ENCODE data around the gene ULK2. TPM values are rescaled to one million over a fixed set of nuclear protein-coding genes. Genes with fewer than 3 reads are reported as not detected.
"Not testable (repeated sequence)": the region's sequence is repeated elsewhere in the genome, so short reads cannot be mapped to it uniquely, and the experiment has no call there.

ULK2 gene
- total RNA-seq: 12.3 and 13.1 TPM in 2 replicates

- intact Hi-C loops (cut with micrococcal nuclease): no loop called here
- H3K4me1 Mint-ChIP-seq (ENCODE audit: low read depth): peaks cover 15% of the 10 kb centered on the region
- peak within 1 kb of the TSS; percentile 46 for H3K27ac Mint-ChIP-seq
- peaks cover 10% of the 10 kb centered on the region for H3K36me3 Mint-ChIP-seq (ENCODE audit: low read depth)
- H3K4me3 Mint-ChIP-seq (ENCODE audit: low read depth): peak within 1 kb of the TSS; percentile 83
- no peaks in the 10 kb centered on the region for H3K27me3 Mint-ChIP-seq (ENCODE audit: low read depth)
- DNase-seq (ENCODE audit: low spot score): peak; percentile 34
- H3K9me3 Mint-ChIP-seq: no peaks in the 10 kb centered on the region
Observed at GRCh38 chr17:19867329-19868078, at the start of gene ULK2. Gene ULK2, minus strand, starts transcription at chr17:19867936. Its CDS starts 519 bp downstream, at chr17:19867417.

- DNase-seq (ENCODE audit: low spot score): no peak
- Mint-ChIP-seq H3K4me1 (ENCODE audit: low read depth) (peaks cover 7% of the 10 kb centered on the region), H3K4me3 (ENCODE audit: low read depth) (no peak overlapping the region), H3K27me3 (ENCODE audit: low read depth) (no peaks in the 10 kb centered on the region), H3K9me3 (no peaks in the 10 kb centered on the region), H3K36me3 (ENCODE audit: low read depth) (peaks cover 69% of the 10 kb centered on the region), H3K27ac (peak overlapping the region; percentile 20)
- intact Hi-C loops (cut with micrococcal nuclease): no loop called here
Observed at GRCh38 chr17:19915245-19915978, 47.7 kb upstream of the ULK2 start.

- Mint-ChIP-seq H3K27me3 (ENCODE audit: low read depth) (no peaks in the 10 kb centered on the region), H3K36me3 (ENCODE audit: low read depth) (peaks cover 75% of the 10 kb centered on the region), H3K27ac (no peak overlapping the region), H3K9me3 (no peaks in the 10 kb centered on the region), H3K4me3 (ENCODE audit: low read depth) (no peak overlapping the region), H3K4me1 (ENCODE audit: low read depth) (peaks cover 5% of the 10 kb centered on the region)
- DNase-seq (ENCODE audit: low spot score): no peak
- intact Hi-C loops (cut with micrococcal nuclease): no loop called here
Observed at GRCh38 chr17:19911033-19911432, 43.3 kb upstream of the ULK2 start.

- Mint-ChIP-seq H3K4me3 (ENCODE audit: low read depth) (no peak overlapping the region), H3K4me1 (ENCODE audit: low read depth) (no peaks in the 10 kb centered on the region), H3K27me3 (ENCODE audit: low read depth) (no peaks in the 10 kb centered on the region), H3K27ac (no peak overlapping the region), H3K9me3 (no peaks in the 10 kb centered on the region), H3K36me3 (ENCODE audit: low read depth) (peaks cover 71% of the 10 kb centered on the region)
- no peak for DNase-seq (ENCODE audit: low spot score)
- intact Hi-C loops (cut with micrococcal nuclease): no loop called here
Observed at GRCh38 chr17:19909139-19909538, 41.4 kb upstream of the ULK2 start.

- Mint-ChIP-seq H3K4me1 (ENCODE audit: low read depth) (no peaks in the 10 kb centered on the region), H3K27ac (no peak overlapping the region), H3K36me3 (ENCODE audit: low read depth) (peaks cover 70% of the 10 kb centered on the region), H3K27me3 (ENCODE audit: low read depth) (no peaks in the 10 kb centered on the region), H3K9me3 (no peaks in the 10 kb centered on the region), H3K4me3 (ENCODE audit: low read depth) (no peak overlapping the region)
- intact Hi-C loops (cut with micrococcal nuclease): no loop called here
- DNase-seq (ENCODE audit: low spot score): no peak
Observed at GRCh38 chr17:19905502-19905901, 37.8 kb upstream of the ULK2 start.

GRCh38 chr17:19904924-19905323 lies 37.2 kb upstream of the ULK2 start:
- Mint-ChIP-seq H3K4me3 (ENCODE audit: low read depth) (no peak overlapping the region), H3K27me3 (ENCODE audit: low read depth) (no peaks in the 10 kb centered on the region), H3K27ac (no peak overlapping the region), H3K9me3 (no peaks in the 10 kb centered on the region), H3K4me1 (ENCODE audit: low read depth) (no peaks in the 10 kb centered on the region), H3K36me3 (ENCODE audit: low read depth) (peaks cover 70% of the 10 kb centered on the region)
- intact Hi-C loops (cut with micrococcal nuclease): no loop called here
- no peak for DNase-seq (ENCODE audit: low spot score)

GRCh38 chr17:19904412-19904811 lies 36.7 kb upstream of the ULK2 start:
- no peaks in the 10 kb centered on the region for H3K4me1 Mint-ChIP-seq (ENCODE audit: low read depth)
- H3K27ac Mint-ChIP-seq: no peak overlapping the region
- H3K9me3 Mint-ChIP-seq: no peaks in the 10 kb centered on the region
- H3K4me3 Mint-ChIP-seq (ENCODE audit: low read depth): no peak overlapping the region
- peaks cover 67% of the 10 kb centered on the region for H3K36me3 Mint-ChIP-seq (ENCODE audit: low read depth)
- intact Hi-C loops (cut with micrococcal nuclease): no loop called here
- no peaks in the 10 kb centered on the region for H3K27me3 Mint-ChIP-seq (ENCODE audit: low read depth)
- DNase-seq (ENCODE audit: low spot score): no peak

- H3K4me1 Mint-ChIP-seq (ENCODE audit: low read depth): no peaks in the 10 kb centered on the region
- DNase-seq (ENCODE audit: low spot score): no peak
- H3K4me3 Mint-ChIP-seq (ENCODE audit: low read depth): no peak overlapping the region
- H3K36me3 Mint-ChIP-seq (ENCODE audit: low read depth): peaks cover 33% of the 10 kb centered on the region
- no peaks in the 10 kb centered on the region for H3K9me3 Mint-ChIP-seq
- intact Hi-C loops (cut with micrococcal nuclease): no loop called here
- H3K27ac Mint-ChIP-seq: peak overlapping the region; percentile 33
- no peaks in the 10 kb centered on the region for H3K27me3 Mint-ChIP-seq (ENCODE audit: low read depth)
Observed at GRCh38 chr17:19900809-19901208, 33.1 kb upstream of the ULK2 start.

- intact Hi-C loops (cut with micrococcal nuclease): no loop called here
- Mint-ChIP-seq H3K27ac (no peak overlapping the region), H3K4me3 (ENCODE audit: low read depth) (no peak overlapping the region), H3K4me1 (ENCODE audit: low read depth) (no peaks in the 10 kb centered on the region), H3K9me3 (no peaks in the 10 kb centered on the region), H3K27me3 (ENCODE audit: low read depth) (no peaks in the 10 kb centered on the region), H3K36me3 (ENCODE audit: low read depth) (peaks cover 12% of the 10 kb centered on the region)
- no peak for DNase-seq (ENCODE audit: low spot score)
Observed at GRCh38 chr17:19897903-19898302, 30.2 kb upstream of the ULK2 start.

GRCh38 chr17:19897090-19897837 lies 29.5 kb upstream of the ULK2 start:
- Mint-ChIP-seq H3K9me3 (no peaks in the 10 kb centered on the region), H3K4me3 (ENCODE audit: low read depth) (no peak overlapping the region), H3K36me3 (ENCODE audit: low read depth) (peaks cover 12% of the 10 kb centered on the region), H3K27me3 (ENCODE audit: low read depth) (no peaks in the 10 kb centered on the region), H3K4me1 (ENCODE audit: low read depth) (no peaks in the 10 kb centered on the region), H3K27ac (no peak overlapping the region)
- intact Hi-C loops (cut with micrococcal nuclease): no loop called here
- no peak for DNase-seq (ENCODE audit: low spot score)

- H3K27ac Mint-ChIP-seq: no peak overlapping the region
- DNase-seq (ENCODE audit: low spot score): no peak
- no peaks in the 10 kb centered on the region for H3K4me1 Mint-ChIP-seq (ENCODE audit: low read depth)
- no peaks in the 10 kb centered on the region for H3K9me3 Mint-ChIP-seq
- no peaks in the 10 kb centered on the region for H3K27me3 Mint-ChIP-seq (ENCODE audit: low read depth)
- intact Hi-C loops (cut with micrococcal nuclease): no loop called here
- H3K36me3 Mint-ChIP-seq (ENCODE audit: low read depth): peaks cover 10% of the 10 kb centered on the region
- no peak overlapping the region for H3K4me3 Mint-ChIP-seq (ENCODE audit: low read depth)
Observed at GRCh38 chr17:19896679-19897078, 28.9 kb upstream of the ULK2 start.

GRCh38 chr17:19890554-19890953 lies 22.8 kb upstream of the ULK2 start:
- H3K9me3 Mint-ChIP-seq; intact Hi-C loops (cut with micrococcal nuclease): not testable (repeated sequence)

GRCh38 chr17:19890001-19890400 lies 22.3 kb upstream of the ULK2 start:
- H3K4me3 Mint-ChIP-seq (ENCODE audit: low read depth); DNase-seq (ENCODE audit: low spot score); H3K36me3 Mint-ChIP-seq (ENCODE audit: low read depth); H3K4me1 Mint-ChIP-seq (ENCODE audit: low read depth); H3K27me3 Mint-ChIP-seq (ENCODE audit: low read depth); intact Hi-C loops (cut with micrococcal nuclease); H3K9me3 Mint-ChIP-seq; H3K27ac Mint-ChIP-seq: not testable (repeated sequence)

More at GRCh38 chr17:19890554-19890953, 22.8 kb upstream of the ULK2 start:
- H3K36me3 Mint-ChIP-seq (ENCODE audit: low read depth); H3K27ac Mint-ChIP-seq; DNase-seq (ENCODE audit: low spot score); H3K27me3 Mint-ChIP-seq (ENCODE audit: low read depth); H3K4me1 Mint-ChIP-seq (ENCODE audit: low read depth); H3K4me3 Mint-ChIP-seq (ENCODE audit: low read depth): not testable (repeated sequence)

Data from activated T-helper 2 cell treated with anti-CD3 and anti-CD28 coated beads, Interferon-gamma antibody, Interleukin-2, Interleukin-4, amounts not matched to agents 10 μg/mL and 5 μg/mL and 100 μg/mL, durations not matched to agents 14 hours and 24 hours and 36 hours (primary cell).